Measurements from ENCODE around the gene DCP1B. TPM values are rescaled to one million over a fixed set of nuclear protein-coding genes. Genes with fewer than 3 reads are reported as not detected.
"Not testable (repeated sequence)": the region's sequence is repeated elsewhere in the genome, so short reads cannot be mapped to it uniquely, and the experiment has no call there.

The DCP1B gene
- total and polyA plus RNA-seq, 12 donors: 12.4 to 47.9 (median 28.5) TPM

- Histone ChIP-seq H3K27me3 (no peaks in the 10 kb centered on the region), H3K36me3 (replicated peaks in 1 of 2) (peaks cover 0 to 79% of the 10 kb centered on the region in 2 donors), H3K4me1 (replicated peaks in 1 of 2) (peaks cover 28 to 29% of the 10 kb centered on the region in 2 donors), H3K27ac (peak overlapping the region; percentile 37 to 85 (median 75)), H3K4me3 (no peak overlapping the region), H3K9me3 (replicated peaks in 1 of 3) (no peaks in the 10 kb centered on the region)
- intact Hi-C loops (cut with DNase I): loop anchor here in 1 of 2 donors (5.0 kb wide), 1 partner anchor 82 kb away; no protein-coding TSS in a partner anchor
- 39 to 53% (median 46%) methylated on average over 12 to 15 of the region's 15 CpGs for WGBS, 4 donors
- TF ChIP-seq POLR2A (IDR thresholded peaks at IDR 0.05) (no peak), CTCF (IDR thresholded peaks at IDR 0.05) (no peak)
- DNase-seq: peak in 6 of 7 donors; percentile 60 to 76 (median 74)
Measured at GRCh38 chr12:1949771-1950470, 54.3 kb downstream of the DCP1B start.

DNA sequence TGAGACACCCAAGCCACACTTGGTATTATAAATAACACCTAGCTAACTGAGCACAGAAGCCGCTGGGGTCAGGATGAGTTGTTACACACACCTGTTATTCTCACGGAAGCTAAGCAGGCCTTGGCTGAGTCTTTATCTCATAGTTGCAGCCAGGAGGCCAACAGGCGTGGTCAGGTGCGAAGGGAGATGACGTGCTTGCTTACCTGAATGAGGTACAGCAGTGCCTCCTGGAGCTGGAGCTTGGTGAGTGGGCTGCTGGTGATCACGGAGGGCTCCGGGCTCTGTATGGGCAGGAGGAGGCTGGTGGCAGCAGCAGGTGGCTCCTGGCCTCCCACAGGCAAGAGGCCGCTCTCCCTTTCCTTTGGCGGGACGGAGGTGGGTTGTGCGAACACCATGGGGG, 55.4 kb downstream of the DCP1B start:
- intact Hi-C loops (cut with DNase I): loop anchor here in 1 of 2 donors (5.0 kb wide), 1 partner anchor 83 kb away; no protein-coding TSS in a partner anchor
- H3K4me1 ChIP-seq (replicated peaks in 1 of 2): peaks cover 28 to 29% of the 10 kb centered on the region in 2 donors
- H3K27ac ChIP-seq: peak overlapping the region in 3 of 5 donors; percentile 75 to 85 (median 79)
- peaks cover 0 to 72% of the 10 kb centered on the region in 2 donors for H3K36me3 ChIP-seq (replicated peaks in 1 of 2)
- TF ChIP-seq CTCF (IDR thresholded peaks at IDR 0.05) (no peak), POLR2A (IDR thresholded peaks at IDR 0.05) (no peak)
- H3K9me3 ChIP-seq (replicated peaks in 1 of 3): no peaks in the 10 kb centered on the region
- H3K4me3 ChIP-seq: no peak overlapping the region
- DNase-seq: no peak
- WGBS, 4 donors: 93 to 99% (median 96%) methylated on average over 7 to 11 of the region's 11 CpGs
- H3K27me3 ChIP-seq: no peaks in the 10 kb centered on the region

- Histone ChIP-seq H3K36me3 (replicated peaks in 1 of 2) (peaks cover 0 to 55% of the 10 kb centered on the region in 2 donors), H3K4me1 (replicated peaks in 1 of 2) (peaks cover 28 to 29% of the 10 kb centered on the region in 2 donors), H3K27me3 (no peaks in the 10 kb centered on the region), H3K4me3 (no peak overlapping the region), H3K9me3 (replicated peaks in 1 of 3) (no peaks in the 10 kb centered on the region), H3K27ac (peak overlapping the region in 2 of 5 donors; percentile 71 to 81)
- intact Hi-C loops (cut with DNase I): loop anchor here in 1 of 2 donors (5.0 kb wide), 1 partner anchor 85 kb away; no protein-coding TSS in a partner anchor
- WGBS, 4 donors: 0 to 80% (median 43%) methylated on average over 1 of the region's 1 CpG
- TF ChIP-seq CTCF (IDR thresholded peaks at IDR 0.05) (no peak), POLR2A (IDR thresholded peaks at IDR 0.05) (no peak)
- DNase-seq: no peak
Measured at GRCh38 chr12:1947081-1947480, 57.2 kb downstream of the DCP1B start.

DNA sequence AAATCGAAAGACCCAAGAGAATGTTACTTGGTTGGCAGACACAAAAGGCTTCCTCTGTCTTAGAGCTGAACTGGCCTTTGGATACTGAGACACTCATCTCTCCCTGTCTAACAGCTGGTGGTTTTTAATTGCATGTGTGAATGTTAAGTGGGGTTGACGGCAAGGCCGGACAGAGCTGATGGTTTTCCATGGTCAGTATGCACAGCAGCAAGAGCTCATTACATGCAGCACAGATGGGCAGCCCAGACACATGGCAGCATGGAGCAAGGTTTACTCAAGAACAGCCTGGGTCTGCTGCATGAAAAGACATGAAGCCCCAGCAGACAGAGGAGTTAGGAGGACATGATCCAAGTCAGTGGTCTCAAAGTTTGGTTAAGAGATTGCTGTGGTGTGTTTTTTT, 58.0 kb downstream of the DCP1B start:
- peaks cover 0 to 53% of the 10 kb centered on the region in 2 donors for H3K36me3 ChIP-seq (replicated peaks in 1 of 2)

GRCh38 chr12:1945502-1945901, 58.8 kb downstream of the DCP1B start:
- not testable (repeated sequence) for H3K4me3 ChIP-seq
- H3K27ac ChIP-seq: peak overlapping the region in 3 of 5 donors; percentile 60 to 71 (median 60)

More for the DNA sequence above, 58.0 kb downstream of the DCP1B start:
- H3K27me3 ChIP-seq: no peaks in the 10 kb centered on the region
- DNase-seq: peak in 1 of 7 donors; percentile 52
- intact Hi-C loops (cut with DNase I): loop anchor here in 1 of 2 donors (5.0 kb wide), 1 partner anchor 86 kb away; no protein-coding TSS in a partner anchor
- TF ChIP-seq POLR2A (IDR thresholded peaks at IDR 0.05): no peak
- TF ChIP-seq CTCF (IDR thresholded peaks at IDR 0.05): no peak
- WGBS, 4 donors: 45 to 55% (median 50%) methylated on average over 3 of the region's 3 CpGs
- peak overlapping the region in 4 of 5 donors; percentile 23 to 81 (median 70) for H3K27ac ChIP-seq
- H3K9me3 ChIP-seq (replicated peaks in 1 of 3): no peaks in the 10 kb centered on the region
- H3K4me3 ChIP-seq: no peak overlapping the region
- peaks cover 28 to 29% of the 10 kb centered on the region in 2 donors for H3K4me1 ChIP-seq (replicated peaks in 1 of 2)

More at GRCh38 chr12:1945502-1945901, 58.8 kb downstream of the DCP1B start:
- Histone ChIP-seq H3K4me1 (replicated peaks in 1 of 2) (peaks cover 25 to 26% of the 10 kb centered on the region in 2 donors), H3K36me3 (replicated peaks in 1 of 2) (peaks cover 0 to 54% of the 10 kb centered on the region in 2 donors)
- 95 to 96% (median 96%) methylated on average over 5 of the region's 5 CpGs for WGBS, 4 donors
- DNase-seq; H3K27me3 ChIP-seq; H3K9me3 ChIP-seq (replicated peaks in 1 of 3): not testable (repeated sequence)
- intact Hi-C loops (cut with DNase I): loop anchor here in 1 of 2 donors (5.0 kb wide), 1 partner anchor 87 kb away; no protein-coding TSS in a partner anchor
